HG03103 (cell line): ENCODE data around the gene DAW1.
"Not testable (repeated sequence)": the region's sequence is repeated elsewhere in the genome, so short reads cannot be mapped to it uniquely, and the experiment has no call there.

Source experiments
- ATAC-seq: cut with Tn5 transposase; IDR thresholded peaks from one replicate; pipeline ENCODE4 v1.9.1; 2021; ENCODE audit warnings: low read depth; ENCODE audit not compliant: unreplicated experiment

Gene DAW1

DNA sequence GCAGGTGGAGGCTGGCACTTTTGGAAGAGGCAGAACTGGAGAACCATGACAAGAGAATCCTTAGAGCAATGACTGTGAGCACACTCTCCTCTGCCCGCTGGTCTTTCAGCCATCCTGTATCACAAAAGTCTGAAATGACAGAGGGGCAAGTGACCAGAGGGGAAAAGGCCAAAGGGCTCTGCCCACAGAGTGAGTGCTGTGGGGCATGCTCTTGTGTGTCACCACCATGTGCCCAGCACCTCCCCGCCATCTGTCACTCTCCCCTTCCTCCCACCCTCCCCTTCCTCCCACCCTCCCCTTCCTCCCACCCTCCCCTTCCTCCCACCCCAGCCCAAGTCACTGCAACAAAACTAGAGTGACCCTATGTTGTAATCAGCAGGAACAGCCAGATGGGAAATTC, 31.9 kb downstream of the DAW1 start:
- no peak for ATAC-seq

- no peak for ATAC-seq
Measured at GRCh38 chr2:227906991-227907390, 35.6 kb downstream of the DAW1 start.

- ATAC-seq, result no peak
Measured at GRCh38 chr2:227908266-227909054, 37.0 kb downstream of the DAW1 start.

GRCh38 chr2:227914362-227914761, 42.9 kb downstream of the DAW1 start:
- ATAC-seq, result no peak

GRCh38 chr2:227921648-227922047, 50.2 kb downstream of the DAW1 start:
- no peak for ATAC-seq

DNA sequence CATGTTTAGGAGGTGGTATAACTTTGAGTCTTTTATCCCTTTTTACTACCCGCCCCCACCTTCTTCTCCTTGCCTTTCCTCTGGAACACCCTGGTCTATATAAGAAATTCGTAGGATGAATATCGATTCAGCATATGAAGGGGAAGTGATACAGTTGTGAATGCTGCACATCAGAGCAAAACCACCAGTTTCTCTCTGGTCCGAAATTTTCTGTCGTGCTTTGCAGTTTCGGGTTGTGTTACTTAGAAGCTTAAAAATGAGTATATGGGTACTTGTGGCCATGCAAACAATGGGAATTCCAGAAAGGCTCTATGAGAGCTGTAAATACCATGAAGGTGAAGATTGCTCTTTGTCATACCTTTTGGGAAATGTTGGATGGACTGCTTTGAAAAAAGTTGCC, 60.6 kb downstream of the DAW1 start:
- no peak for ATAC-seq

DNA sequence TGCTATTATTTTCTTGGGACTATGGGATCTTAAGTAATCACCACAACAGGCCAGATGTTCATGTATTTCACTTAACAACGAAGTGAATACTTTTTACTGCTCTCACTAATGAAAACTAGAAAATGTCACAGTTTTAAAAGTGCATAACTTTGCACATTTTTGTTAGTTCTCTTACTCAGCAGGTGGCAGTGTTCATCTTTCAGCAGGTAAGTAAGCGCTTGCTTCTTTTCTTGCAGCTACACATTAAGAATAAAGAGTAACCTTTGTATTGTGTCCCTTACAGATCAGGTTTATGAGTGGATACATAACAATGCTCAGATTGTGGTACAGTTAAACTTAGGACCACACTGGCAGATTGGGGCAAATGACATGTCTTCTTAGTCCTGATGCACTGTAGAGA, 61.0 kb downstream of the DAW1 start:
- no peak for ATAC-seq

DNA sequence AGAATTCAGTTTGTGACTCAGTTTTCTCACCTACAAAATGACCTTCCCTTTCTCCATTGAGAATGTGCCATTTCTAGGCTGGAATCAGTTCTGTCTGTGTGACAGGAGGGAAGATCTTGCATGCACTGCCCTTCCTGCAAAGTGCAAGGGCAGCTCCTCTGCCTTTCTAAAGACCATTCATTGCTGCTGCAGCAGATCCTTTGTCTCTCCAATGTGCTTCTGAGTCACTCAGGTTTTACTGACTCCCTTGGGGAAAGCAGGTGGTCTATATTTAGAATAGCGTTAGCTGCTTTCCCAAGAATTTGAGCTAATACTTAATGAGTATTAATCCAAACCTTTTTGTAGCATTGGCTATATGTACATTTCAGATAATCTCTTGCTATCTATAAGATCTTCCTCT, 62.5 kb downstream of the DAW1 start:
- ATAC-seq, result no peak

GRCh38 chr2:227936249-227936648, 64.8 kb downstream of the DAW1 start:
- not testable (repeated sequence) for ATAC-seq

DNA sequence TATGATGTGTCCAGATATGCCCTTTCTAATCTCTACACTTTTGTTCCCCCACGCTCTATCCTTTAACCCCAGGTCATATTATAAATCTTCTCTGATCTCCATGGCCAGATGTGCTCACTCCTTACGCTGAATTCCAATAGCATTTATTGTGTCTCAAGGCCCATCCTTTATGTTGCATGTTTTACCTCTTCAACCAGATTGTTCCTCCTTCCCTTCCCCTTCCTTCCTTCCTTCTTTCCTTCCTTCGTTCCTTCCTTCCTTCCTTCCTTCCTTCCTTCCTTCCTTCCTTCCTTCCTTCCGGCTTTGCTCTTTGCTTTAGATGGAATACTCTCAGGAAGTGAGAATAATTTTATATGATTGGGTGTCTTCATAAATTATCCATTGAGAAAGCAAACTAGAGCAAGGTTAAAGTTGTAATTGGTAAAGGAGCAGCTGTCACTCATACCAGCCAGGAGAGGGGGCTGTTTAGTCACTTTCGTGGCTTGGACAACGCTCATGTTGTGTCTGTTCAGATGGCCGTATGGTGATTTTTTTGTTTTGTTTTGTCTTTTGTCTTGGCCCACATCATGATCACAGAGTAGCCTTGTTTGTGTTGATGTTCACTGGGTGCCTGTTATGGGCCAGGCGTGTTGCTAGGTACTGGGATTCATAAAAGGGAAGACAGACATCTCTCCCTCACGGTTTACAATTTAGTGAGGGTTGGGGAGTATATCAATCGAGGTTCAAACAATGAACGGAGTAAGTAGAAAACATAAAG, 68.0 kb downstream of the DAW1 start:
- peak; percentile 66 for ATAC-seq

GRCh38 chr2:227942021-227942420, 70.6 kb downstream of the DAW1 start:
- ATAC-seq, result peak; percentile 80

- no peak for ATAC-seq
Measured at GRCh38 chr2:227942965-227943364, 71.5 kb downstream of the DAW1 start.

DNA sequence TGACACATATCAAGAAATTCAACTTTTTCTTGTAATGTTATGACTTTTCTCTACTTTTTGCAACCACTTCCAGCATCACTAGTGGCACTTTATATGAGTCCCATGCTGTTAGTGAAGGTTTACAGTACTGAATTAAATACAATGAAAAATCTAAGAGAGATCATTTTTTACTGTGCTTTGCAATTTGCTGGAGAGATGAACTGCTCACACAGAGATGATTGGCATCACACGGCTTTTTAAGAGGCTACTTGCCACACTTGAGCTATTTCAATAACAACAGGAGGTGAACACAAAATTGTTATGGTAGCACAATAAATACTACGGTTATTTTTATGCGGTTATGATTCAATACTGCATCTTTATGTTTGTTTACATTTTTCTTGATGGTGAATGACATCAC, 88.9 kb downstream of the DAW1 start:
- ATAC-seq, result no peak

DNA sequence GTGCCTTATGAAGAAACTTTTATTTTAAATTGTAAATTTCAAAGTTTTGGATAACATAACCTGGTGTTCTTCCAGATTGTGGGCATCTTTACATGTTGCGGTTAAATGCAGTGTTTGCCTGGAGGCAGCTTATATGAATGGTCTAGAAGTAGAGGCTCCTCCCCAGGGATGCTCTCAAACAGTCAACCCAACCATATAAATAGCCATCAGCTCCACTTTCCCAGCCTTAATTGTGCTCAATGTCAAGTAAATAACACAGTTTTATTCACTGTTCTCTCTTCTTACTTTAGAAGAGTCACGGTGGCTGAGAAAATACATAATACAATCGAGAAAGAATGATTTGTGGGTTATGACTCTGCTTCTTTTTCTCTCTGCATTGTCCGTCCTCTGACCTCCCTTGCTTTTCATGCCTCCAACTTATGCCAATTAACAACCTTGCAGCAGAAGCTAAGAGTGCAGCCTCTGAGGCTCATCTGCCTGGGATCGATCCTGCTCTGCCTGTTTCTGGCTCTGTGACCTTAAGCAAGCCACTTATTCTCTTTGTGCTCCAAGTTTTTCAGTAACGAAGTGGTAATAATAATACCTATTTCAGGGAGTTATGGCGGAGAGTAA, 100.3 kb downstream of the DAW1 start:
- ATAC-seq, result no peak

GRCh38 chr2:227973241-227973640, 101.8 kb downstream of the DAW1 start:
- ATAC-seq, result no peak
